HG03378 (cell line): ENCODE results near the gene POLR1F.
"Not testable (repeated sequence)": the region's sequence is repeated elsewhere in the genome, so short reads cannot be mapped to it uniquely, and the experiment has no call there.

ENCODE experiments used
- ATAC-seq: cut with Tn5 transposase; IDR thresholded peaks from one replicate; pipeline ENCODE4 v1.9.1; 2021; ENCODE audit warnings: mild to moderate bottlenecking, moderate library complexity; ENCODE audit not compliant: unreplicated experiment

Gene POLR1F, protein sequence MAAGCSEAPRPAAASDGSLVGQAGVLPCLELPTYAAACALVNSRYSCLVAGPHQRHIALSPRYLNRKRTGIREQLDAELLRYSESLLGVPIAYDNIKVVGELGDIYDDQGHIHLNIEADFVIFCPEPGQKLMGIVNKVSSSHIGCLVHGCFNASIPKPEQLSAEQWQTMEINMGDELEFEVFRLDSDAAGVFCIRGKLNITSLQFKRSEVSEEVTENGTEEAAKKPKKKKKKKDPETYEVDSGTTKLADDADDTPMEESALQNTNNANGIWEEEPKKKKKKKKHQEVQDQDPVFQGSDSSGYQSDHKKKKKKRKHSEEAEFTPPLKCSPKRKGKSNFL

DNA sequence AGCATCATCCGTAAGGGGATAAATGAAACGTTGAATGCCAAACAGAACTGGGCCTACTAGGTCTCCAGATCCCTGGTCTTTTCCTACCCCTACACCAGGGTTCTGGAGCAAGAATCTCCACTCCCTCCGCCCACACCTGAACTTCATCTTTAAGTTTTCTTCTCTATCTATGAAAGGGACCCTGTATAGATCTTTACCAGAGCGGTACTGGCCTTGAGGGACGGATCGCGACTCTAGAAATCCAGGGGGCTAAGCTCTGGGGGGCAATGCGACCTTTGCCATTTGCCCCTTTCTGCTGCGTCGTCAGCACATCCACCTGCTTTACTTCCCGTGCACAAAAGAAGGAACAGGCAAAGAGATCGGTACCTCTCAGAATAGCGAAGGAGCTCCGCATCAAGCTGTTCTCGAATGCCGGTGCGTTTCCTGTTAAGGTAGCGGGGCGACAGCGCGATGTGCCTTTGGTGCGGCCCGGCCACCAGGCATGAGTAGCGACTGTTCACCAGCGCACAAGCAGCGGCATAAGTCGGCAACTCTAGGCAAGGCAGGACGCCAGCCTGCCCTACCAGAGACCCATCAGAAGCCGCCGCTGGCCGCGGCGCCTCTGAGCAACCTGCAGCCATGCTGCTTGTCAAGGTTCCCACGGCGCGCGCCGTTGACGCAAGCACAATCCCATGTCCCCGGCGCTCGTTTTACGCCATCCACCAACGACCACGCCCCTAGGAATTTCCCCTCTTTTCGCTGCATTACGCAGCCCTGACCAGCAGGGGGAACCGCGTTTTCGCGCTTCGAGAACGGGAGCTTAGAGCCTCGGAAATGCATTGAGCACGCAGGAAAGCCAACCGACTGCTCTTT, at the start of gene POLR1F:
POLR1F (minus strand) TSS at position 641 of the 852 bp plus-strand sequence; CDS start at position 620, 21 bp downstream.
- ATAC-seq: peak; percentile 93

DNA sequence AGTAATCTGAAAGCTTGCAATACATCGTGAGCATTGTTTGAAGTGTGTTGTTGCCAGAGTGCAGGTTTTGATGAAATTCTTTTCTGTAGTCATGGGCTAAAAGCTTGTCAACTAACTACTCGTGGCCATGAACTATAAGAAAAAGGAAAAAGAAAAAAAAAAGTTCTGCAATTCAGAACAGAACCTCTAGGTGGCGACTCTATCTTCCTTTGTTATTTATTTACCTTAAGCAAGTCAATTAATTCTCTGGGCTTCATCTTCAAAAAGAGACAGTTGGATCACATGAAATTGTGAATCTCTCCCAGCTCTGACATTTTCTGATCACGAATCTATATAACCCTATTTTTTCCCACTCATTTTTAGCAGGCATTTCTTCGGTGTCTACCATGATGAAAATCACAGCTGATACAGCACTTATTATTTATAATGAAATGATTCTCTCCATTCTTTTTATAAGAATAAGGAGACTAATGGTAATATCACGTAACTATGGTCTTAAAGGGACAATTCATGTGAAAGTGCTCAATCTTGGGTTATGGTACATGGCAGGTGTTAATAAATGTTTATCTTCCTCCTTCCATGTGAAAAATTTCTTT, 45.8 kb upstream of the POLR1F start:
- ATAC-seq: no peak

DNA sequence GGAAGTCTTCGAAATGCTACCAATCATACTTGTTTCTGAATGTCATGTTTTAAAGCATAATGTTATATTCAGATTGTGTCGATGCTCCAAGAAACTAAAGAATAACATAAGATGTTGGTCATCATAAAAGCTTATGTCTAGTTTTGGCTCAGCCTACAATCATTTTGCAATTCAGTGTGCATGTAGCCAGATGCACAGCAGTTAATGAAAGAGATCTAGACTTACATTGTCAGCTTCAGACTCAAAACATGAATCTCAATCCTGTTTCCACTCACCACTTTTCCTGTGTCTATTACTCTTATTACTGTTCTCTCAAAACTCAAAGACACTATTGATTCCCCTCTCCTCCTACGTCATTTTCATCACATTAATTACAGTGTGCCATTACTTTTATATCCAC, 43.2 kb upstream of the POLR1F start:
- no peak for ATAC-seq

DNA sequence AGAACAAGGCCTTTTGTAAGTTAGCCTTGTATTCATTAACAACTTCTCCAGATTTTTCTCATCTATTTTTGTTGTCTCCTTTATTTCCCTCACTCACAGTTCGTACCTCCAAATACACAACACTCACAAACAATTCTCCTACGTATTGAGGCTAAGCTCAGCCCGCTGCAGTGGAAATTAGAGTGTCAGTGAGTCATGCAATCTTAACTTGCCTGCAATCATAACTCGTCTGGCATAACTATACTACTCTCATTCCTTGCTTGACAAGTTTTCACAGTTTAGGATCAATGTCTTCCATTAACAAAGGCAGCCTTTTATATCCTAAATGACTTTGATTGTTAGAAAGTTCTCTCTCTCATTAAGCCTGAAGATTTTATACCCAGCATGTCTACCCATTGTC, 40.8 kb upstream of the POLR1F start:
- no peak for ATAC-seq

DNA sequence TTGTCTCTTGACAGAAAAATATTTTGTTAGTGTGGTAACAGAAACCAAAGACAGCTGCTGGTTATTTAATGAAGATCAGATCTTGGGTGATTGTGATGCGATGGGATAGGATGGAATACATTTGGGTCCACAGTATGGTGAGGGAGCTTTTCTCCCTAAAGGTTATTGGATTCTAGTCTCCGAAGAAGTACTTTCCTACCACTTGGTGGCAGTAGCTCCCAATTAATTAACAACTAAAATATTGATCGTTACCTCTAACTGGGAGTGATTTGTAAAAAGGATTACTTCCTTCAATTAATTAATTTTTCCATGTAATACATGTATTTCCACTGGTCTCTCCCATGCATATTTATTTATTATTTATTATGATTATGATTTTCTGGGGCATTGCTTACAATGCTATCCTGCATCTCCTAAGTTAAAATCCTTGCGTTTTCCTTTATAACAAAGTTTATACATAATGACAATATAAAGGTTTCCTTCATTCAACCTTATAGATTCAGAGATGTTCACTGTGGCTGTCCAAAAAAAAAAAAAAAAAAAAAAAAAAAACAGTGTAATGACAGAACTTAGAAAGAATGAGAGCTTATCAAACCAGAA, 39.0 kb upstream of the POLR1F start:
- ATAC-seq: no peak

DNA sequence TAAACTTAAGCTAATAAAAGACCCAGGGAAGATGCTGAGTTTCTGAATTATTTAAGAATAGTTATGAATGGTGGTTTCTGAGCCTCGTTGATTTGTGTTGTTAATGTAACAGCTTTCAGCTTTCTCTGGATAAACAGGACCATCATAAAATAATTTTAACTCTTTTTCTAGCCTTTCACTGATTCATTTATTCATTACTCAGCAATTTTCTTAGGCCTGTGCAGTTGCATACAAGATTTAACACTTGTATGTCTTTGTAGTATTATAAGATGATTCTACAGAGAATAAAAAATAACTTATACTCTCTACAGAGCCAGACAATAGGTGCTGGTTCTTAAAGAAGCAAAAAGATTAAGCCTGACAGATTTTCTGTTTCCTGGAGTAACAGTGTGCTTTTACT, 35.2 kb upstream of the POLR1F start:
- no peak for ATAC-seq

DNA sequence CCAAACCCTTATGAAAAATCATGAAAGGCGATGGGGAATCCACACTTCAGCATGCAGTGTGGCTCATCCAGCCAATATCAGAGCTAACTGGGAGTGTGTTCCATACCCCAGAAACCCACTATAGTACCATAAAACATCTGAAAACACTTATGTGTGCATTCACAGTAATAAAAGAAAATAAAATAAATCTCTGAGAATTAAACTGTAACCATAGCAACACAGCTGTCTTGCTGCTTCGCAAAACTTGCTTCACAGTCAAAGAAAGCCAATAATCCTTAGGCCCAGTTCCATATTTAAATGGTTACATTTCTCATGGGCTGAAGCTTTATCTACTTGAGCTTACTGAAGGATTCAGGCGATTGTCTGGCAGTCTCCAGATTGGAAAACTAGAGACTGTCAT, 19.9 kb upstream of the POLR1F start:
- ATAC-seq: no peak

DNA sequence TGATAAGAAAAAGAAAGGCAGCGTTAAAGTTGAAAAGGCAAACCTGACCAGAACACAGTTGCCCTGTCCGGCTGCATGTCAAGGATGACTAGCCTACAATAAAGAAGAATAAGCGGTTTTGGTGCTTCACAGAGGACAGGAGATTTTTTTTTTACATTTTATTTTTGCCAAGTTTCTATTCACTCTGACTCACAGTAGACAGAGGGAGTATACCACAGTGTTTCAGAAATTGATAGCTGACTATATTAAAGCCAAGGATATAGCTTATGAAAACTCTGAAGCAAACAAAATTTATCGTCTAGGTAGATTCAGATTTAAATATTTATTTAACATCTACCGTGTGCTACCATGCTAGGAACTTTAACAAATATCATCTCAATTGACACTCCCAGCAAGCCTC, 16.9 kb upstream of the POLR1F start:
- ATAC-seq: no peak

DNA sequence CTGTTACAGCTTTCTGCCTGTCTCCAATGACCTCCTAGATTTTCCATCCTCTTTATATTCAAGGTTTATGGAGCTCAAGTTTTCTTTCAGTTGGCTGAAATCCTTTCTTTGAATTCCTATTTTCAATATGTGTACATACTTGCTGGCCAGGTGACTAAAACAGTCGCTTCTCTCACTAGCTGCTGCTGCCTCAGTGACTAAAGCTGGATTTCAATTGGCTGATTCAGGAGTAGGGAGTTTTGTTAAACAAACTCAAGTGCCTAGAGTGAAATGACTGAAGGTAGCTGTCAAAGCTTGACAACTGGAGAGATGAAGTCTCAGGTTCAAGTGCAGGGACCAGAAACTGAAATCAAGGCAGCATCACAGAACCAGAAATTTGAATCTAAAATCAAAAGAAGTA, 6.7 kb upstream of the POLR1F start:
- no peak for ATAC-seq

DNA sequence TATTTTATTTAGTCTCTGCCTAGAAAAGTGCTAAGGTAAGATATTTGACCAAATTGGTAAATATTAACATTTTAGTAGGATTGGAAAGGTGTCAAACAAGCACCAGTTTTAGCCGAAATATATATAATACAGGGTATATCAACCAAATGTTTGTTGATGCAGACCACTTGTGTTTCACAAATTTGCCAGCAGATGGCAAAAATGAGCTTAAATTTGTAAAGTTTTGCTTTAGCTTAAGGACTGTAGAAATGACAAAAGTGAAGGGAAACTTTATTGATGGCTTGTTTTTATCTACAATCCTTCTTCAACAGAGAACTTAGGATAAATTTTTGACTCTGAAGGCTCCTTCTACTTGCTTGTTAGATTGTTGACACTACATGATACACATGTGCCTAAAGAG, 4.8 kb upstream of the POLR1F start:
- peak; percentile 29 for ATAC-seq

DNA sequence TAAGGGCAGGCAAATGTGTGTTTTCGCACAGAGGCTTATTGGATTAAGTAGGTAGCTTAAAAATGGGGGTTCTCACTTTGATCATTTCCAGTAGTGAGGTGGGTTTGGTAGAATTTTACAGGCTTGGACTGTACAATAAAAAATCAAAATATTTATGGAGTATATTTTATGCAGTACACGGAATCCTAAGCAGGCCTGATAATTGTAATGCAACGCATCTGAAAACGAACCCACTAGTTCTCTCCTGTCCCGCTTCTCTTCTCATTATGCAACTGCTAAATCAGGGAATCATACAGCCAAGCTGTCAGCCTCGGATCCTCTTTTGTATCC, 377 bp upstream of the POLR1F start:
- no peak for ATAC-seq

DNA sequence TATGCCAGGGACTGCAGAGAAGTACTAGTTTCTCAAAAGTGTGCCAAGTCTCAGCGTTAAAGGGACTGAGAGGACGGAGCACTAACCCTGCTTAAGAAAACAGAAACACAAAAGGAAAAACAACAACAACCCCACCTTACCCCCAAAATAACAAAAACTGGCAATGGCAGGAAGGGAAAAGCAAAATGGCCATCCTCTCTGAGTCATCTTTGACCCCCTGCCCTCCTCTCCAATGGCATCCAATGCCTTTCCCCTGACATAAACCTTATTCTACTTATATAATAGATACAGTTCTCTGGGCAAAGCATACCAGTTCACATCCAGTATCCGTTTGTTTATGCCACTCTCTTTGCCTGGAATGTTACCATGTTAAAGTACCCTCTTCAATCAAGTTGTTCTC, 1.6 kb downstream of the POLR1F start:
- no peak for ATAC-seq

DNA sequence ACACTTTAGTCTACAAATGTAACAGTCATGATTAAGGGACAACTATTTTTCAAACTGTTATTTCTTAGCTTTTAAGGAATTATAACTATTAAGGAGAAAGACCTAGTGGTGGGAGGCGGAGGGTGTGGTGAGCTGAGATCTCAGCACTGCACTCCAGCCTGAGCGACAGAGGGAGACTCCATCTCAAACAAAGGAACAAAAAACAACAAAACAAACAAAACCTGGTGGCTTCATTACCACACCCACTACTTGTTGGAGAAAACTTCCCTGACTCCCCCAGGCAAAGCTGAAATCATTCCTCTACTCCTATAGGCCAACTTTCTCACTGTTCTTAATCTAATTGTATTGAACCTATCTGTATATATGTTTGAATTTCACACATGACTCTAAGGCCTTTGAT, 3.2 kb downstream of the POLR1F start:
- no peak for ATAC-seq

DNA sequence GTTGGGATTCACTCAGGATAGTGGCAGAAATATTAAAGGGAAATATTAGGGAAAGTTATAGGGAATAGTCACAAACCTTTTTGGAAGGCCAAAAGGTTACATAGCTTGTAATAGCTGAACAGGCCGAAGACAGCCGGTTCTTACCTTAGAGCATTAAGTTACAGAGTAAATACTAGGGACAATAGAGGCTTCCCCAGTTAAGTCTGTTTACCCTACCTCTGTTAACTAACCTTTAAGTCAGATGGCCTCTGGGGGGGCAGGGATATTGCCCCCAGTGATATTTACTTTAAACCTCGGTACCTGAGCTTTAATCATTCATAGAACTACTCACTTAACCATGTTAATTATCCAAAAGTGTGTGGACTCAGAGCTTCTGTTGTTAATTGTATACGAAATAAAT, 7.4 kb downstream of the POLR1F start:
- no peak for ATAC-seq

DNA sequence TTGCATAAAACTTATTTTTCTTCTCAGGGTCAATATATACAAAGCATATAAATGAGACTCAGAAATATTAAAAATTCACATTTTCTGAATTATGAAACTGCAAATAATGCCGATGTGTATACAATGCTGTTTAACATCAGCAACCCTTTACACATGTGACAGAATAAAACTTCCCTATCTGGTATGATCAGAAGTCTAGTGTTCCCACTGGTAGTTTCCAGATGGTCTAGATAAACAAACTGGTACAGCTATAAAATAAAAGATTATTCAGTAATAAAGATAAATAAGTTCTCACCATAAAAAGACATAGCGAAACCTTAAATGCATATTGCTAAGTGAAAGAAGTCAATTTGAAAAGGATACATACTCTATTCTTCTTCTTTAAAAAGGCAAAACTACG, 7.9 kb downstream of the POLR1F start:
- ATAC-seq: no peak

DNA sequence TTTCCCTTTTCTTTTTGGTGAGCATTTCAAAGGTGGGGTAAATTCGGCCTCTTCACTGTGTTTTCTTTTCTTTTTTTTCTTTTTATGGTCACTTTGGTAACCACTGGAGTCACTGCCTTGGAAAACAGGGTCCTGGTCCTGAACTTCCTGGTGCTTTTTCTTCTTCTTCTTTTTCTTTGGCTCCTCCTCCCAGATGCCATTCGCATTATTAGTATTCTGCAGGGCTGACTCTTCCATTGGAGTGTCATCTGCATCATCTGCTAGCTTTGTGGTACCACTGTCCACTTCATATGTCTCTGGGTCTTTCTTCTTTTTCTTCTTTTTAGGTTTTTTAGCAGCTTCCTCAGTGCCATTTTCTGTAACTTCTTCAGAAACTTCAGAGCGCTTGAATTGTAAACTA, 10.5 kb downstream of the POLR1F start:
- no peak for ATAC-seq

DNA sequence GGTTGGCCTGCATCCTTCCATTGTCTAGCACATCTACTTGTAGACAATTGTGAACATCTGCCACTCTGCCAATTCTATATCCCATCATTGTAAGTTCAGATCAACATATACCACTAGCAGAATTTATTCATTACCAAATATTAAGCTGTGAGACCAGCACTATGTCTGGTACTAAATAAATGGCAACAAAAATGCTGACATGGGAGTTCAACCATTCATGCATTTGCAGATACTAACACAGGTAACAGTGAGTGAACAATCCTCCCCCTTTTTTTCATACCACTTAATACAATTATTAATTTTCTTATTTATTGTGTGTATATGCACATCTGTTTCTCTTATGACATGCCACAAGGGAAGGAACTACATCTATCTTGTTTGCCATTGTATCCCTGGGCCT, 11.9 kb downstream of the POLR1F start:
- no peak for ATAC-seq

DNA sequence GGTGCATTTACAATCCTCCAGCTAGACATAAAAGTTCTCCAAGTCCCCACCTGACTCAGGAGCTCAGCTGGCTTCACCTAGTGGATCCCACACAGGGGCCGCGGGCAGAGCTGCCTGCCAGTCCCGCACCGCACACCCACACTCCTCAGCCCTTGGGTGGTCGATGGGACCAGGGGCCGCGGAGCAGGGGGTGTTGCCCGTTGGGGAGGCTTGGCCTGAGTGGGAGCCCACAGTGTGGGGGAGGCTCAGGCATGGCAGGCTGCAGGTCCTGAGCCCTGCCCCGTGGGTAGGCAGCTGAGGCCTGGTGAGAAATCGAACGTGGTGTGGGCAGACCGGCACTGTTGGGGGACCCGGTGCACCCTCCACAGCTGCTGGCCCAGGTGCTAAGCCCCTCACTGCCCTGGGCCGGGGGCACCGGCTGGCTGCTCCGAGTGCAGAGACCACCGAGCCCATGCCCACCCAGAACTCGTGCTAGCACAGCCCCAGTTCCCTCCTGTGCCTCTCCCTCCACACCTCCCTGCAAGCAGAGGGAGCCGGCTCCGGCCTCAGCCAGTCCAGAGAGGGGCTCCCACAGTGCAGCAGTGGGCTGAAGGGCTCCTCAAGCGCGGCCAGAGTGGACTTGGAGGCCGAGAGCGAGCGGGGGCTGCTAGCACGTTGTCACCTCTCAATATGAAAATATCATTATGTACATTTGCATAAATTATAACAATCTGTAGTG, 16.6 kb downstream of the POLR1F start:
- ATAC-seq: no peak

DNA sequence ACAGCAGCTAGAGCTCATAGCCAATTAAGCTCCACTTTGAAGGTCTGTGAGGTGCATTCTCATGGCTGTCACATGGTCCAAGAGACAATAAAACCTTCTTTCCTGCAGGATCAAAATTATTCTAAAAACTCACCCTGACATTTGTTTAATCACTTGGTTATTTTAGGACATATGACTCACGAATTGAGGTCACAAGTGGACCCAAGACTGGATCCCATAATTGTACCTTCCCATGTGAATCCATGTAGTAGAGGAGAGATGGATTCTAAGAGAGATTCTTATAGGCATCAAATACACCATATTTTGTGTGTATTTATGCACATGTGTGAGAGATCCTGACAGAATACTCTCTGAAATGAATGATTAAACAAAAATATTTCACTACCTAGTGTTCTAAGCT, 18.1 kb downstream of the POLR1F start:
- no peak for ATAC-seq

DNA sequence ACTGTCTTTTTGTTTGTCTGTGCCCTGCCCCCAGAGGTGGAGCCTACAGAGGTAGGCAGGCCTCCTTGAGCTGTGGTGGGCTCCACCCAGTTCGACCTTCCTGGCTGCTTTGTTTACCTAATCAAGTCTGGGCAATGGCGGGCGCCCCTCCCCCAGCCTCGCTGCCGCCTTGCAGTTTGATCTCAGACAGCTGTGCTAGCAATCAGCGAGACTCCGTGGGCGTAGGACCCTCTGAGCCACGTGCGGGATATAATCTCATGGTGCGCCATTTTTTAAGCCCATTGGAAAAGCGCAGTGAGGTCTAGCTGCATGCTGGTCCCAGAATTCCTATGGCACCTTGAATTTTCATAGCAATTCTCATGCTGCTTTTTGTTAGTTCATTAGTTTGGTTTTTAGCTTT, 19.7 kb downstream of the POLR1F start:
- ATAC-seq: not testable (repeated sequence)

DNA sequence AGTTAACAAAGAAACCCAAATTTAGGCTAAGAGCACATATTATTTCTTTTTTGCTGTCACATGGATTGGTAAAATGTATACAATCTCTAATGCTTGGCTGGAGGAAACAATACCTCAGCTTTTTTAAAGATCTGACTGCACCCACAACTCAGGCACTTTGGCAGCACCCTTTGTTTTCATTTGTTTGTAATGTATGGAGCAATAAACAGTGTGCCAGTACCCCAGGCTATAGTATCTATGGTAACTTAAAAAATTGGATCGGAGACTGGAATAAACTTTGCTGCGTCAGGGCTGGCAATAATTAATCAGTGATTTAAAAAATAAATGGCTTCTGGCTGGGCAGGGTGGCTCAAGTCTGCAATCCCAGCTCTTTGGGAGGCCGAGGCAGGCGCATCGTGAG, 27.2 kb downstream of the POLR1F start:
- ATAC-seq: no peak
